ENCODE data around the gene DAO. TPM values are rescaled to one million over a fixed set of nuclear protein-coding genes. Genes with fewer than 3 reads are reported as not detected.
A peak's percentile ranks its signal among the peaks of the same experiment; 100 is the strongest.

The DAO gene
- total RNA-seq, 1 experiment from 2014 or later, result not detected

DNA sequence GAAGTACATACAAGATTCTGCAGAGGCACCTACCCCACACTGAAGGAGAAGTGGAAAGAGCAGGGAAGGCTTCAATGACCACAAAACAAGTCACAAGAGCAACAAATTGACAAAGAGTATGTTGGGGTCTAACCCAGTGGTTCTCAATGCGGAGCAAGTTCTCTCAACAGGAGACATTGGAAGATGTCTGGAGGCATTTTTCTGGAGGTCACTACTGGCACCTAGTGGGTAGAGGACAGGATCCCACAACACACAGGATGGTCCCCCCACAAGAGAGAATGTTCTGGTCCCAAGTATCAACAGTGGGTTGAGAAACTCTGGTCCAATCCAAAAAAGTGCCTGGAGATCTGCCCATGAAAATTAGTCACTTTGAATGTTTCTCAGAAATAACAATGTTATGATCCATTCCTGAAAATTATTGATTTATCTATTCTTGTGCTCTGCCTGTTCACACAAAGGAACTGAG lies 25.9 kb upstream of the DAO start:
- intact Hi-C loops (cut with micrococcal nuclease; ENCODE audit: unreplicated experiment), result loop anchor here (1.0 kb wide), 4 partner anchors 16 to 163 kb away; no protein-coding TSS in a partner anchor
- no TSS peak for BruUV-seq (replicated peaks)
- CTCF ChIA-PET, result interaction anchor here (0.6 to 0.7 kb wide), 2 partner anchors 187 to 192 kb away, joined by 3 to 6 read pairs; no protein-coding TSS in a partner anchor

DNA sequence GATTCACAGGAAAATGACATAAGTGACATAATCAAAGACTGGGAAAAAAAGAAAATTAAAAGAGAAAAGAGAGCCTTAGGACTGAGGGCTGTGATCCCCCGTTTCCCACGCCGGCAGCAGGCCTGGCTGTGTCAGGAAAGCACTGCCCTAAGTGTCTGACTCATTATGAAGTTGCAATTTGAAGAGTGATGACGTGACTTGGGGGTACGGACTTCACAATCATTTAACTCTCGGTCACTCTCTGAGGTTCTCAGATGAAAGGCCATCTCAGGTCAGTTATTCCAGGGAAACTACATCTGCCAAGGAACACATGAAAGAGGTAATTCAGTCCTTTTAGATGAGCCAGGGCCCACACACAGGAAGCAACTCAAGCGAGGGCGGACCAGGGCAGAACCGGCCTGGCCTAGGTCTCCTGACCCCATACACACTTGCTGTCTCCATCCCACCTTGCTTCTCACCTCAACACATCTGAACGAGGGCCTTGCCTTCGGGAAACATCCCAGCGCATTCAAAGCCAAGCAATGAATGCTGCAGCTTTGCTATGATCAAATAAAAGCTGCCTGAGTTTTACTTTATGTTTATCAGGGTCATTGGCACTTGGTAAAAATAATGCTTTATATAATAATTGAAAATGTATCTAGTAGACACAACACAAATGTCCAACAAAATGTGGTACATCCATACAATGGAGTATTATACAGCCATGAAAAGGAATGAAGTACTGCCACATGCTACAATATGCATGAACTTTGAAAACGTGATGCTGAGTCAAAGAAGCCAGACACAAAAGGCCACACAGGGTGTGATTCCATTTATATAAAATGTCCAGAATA lies 25.2 kb upstream of the DAO start:
- Histone ChIP-seq H4K20me1 (ENCODE audit: insufficient read depth) (no peaks in the 10 kb centered on the region), H2AFZ (no peak overlapping the region), H3K79me2 (ENCODE audit: low read depth) (peaks cover 51% of the 10 kb centered on the region), H3K4me1 (replicated peaks; ENCODE audit: insufficient read depth) (peaks cover 41% of the 10 kb centered on the region), H3K4me3 (peak overlapping the region; percentile 37; the same call in 1 of the 2 replicates), H3K36me3 (ENCODE audit: low read depth) (no peaks in the 10 kb centered on the region), H3F3A (ENCODE audit: insufficient read depth, low read depth) (peaks cover 50% of the 10 kb centered on the region), H3K9me2 (ENCODE audit: insufficient read depth) (no peaks in the 10 kb centered on the region), H3K4me2 (peak overlapping the region; percentile 94), H3K9me3 (ENCODE audit: insufficient read depth, low read depth) (no peaks in the 10 kb centered on the region), H3K27ac (peak overlapping the region; percentile 92), H3K27me3 (ENCODE audit: insufficient read depth, low read depth) (no peaks in the 10 kb centered on the region)
- ChIA-PET CTCF (no interaction called here), POLR2A (ENCODE audit: unreplicated experiment) (no interaction called here)
- intact Hi-C loops (cut with micrococcal nuclease; ENCODE audit: unreplicated experiment), result loop anchor here (1.0 to 5.0 kb wide), 6 partner anchors 16 to 198 kb away; partner anchors contain the start of genes CORO1C and USP30
- no peak for TF ChIP-seq EZH2 (IDR thresholded peaks at IDR 0.05; ENCODE audit: low read depth)
- TF ChIP-seq, protein P1, sequence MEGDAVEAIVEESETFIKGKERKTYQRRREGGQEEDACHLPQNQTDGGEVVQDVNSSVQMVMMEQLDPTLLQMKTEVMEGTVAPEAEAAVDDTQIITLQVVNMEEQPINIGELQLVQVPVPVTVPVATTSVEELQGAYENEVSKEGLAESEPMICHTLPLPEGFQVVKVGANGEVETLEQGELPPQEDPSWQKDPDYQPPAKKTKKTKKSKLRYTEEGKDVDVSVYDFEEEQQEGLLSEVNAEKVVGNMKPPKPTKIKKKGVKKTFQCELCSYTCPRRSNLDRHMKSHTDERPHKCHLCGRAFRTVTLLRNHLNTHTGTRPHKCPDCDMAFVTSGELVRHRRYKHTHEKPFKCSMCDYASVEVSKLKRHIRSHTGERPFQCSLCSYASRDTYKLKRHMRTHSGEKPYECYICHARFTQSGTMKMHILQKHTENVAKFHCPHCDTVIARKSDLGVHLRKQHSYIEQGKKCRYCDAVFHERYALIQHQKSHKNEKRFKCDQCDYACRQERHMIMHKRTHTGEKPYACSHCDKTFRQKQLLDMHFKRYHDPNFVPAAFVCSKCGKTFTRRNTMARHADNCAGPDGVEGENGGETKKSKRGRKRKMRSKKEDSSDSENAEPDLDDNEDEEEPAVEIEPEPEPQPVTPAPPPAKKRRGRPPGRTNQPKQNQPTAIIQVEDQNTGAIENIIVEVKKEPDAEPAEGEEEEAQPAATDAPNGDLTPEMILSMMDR (conservative IDR thresholded peaks at IDR 0.05), result no peak
- TSS peak; percentile 55 for BruUV-seq (replicated peaks)
- DNase-seq, result peak; percentile 53 to 88

More for the DNA sequence above, 25.9 kb upstream of the DAO start:
- H3F3A ChIP-seq (ENCODE audit: insufficient read depth, low read depth), result peaks cover 50% of the 10 kb centered on the region
- H3K9me3 ChIP-seq (ENCODE audit: insufficient read depth, low read depth), result no peaks in the 10 kb centered on the region
- no peaks in the 10 kb centered on the region for H3K27me3 ChIP-seq (ENCODE audit: insufficient read depth, low read depth)
- POLR2A ChIA-PET (ENCODE audit: unreplicated experiment), result no interaction called here
- peaks cover 51% of the 10 kb centered on the region for H3K79me2 ChIP-seq (ENCODE audit: low read depth)
- no peak overlapping the region for H2AFZ ChIP-seq
- peaks cover 37% of the 10 kb centered on the region for H3K4me1 ChIP-seq (replicated peaks; ENCODE audit: insufficient read depth)
- peak overlapping the region; percentile 94 for H3K4me2 ChIP-seq
- peak overlapping the region; percentile 92 for H3K27ac ChIP-seq
- no peaks in the 10 kb centered on the region for H4K20me1 ChIP-seq (ENCODE audit: insufficient read depth)
- DNase-seq, result peak in 1 of 2 experiments; percentile 24
- TF ChIP-seq, protein P1 (conservative IDR thresholded peaks at IDR 0.05), result 0 out of 2 replicates have a peak, but pooled peaks have one; percentile 44
- TF ChIP-seq EZH2 (IDR thresholded peaks at IDR 0.05; ENCODE audit: low read depth), result no peak
- peaks cover 2% of the 10 kb centered on the region; the same call in 1 of the 2 replicates for H3K36me3 ChIP-seq (ENCODE audit: low read depth)
- H3K4me3 ChIP-seq, result peak overlapping the region; percentile 37; the same call in 1 of the 2 replicates
- no peaks in the 10 kb centered on the region for H3K9me2 ChIP-seq (ENCODE audit: insufficient read depth)

DNA sequence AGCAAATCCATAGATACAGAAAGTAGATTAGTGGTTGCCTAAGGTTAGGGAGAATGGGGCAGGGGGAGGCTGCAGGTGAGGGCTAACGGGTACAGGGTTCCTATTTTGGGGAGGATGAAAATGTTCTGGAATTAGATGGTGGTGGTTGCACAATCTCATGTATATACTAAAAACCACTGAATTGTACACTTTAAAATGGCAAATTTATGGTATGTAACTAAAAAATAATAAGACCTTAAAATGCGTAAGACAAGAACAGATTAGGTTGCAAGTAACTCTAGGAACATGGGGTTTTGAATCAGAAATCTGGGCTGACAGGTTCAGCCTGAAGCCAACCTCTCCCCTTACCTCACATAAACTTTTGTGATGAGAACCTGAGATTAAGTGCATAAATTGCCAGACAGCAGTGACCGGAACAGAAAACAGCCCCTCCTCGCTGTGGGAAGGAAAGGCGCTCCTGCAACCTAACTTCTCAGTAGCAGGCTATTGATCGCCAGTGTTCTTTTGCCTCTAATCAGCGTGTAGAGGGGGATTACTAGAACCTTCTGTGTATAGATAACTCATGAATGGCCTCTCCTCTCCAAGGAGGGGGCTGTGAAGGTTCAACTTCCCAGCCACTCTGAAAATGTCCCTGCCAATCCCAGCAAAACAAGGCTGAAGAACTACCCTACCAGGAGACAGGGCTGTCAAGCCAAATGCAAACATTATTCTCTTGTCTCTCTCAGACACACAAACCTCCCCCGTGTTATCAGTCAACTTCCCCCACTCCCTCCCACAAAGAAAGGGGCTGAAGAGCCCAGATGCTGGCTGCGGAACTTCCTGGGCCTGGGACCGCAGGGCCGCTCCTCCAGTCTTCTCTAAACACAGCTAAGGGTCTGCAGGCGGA lies 24.4 kb upstream of the DAO start:
- H3K27me3 ChIP-seq (ENCODE audit: insufficient read depth, low read depth), result no peaks in the 10 kb centered on the region
- H3K9me3 ChIP-seq (ENCODE audit: insufficient read depth, low read depth), result no peaks in the 10 kb centered on the region
- H3K4me3 ChIP-seq, result peak overlapping the region; percentile 98
- ChIA-PET POLR2A (ENCODE audit: unreplicated experiment) (interaction anchor here (0.7 kb wide), 1 partner anchor 1482 kb away, joined by 6 read pairs; no protein-coding TSS in a partner anchor), CTCF (interaction anchor here (0.6 kb wide), 1 partner anchor 29 kb away, joined by 4 read pairs; no protein-coding TSS in a partner anchor)
- peaks cover 50% of the 10 kb centered on the region for H3F3A ChIP-seq (ENCODE audit: insufficient read depth, low read depth)
- no peaks in the 10 kb centered on the region for H4K20me1 ChIP-seq (ENCODE audit: insufficient read depth)
- H3K4me2 ChIP-seq, result peak overlapping the region; percentile 94
- no peaks in the 10 kb centered on the region for H3K9me2 ChIP-seq (ENCODE audit: insufficient read depth)
- no peaks in the 10 kb centered on the region for H3K36me3 ChIP-seq (ENCODE audit: low read depth)
- intact Hi-C loops (cut with micrococcal nuclease; ENCODE audit: unreplicated experiment), result loop anchor here (2.0 to 5.0 kb wide), 3 partner anchors 123 to 293 kb away; partner anchors contain the start of genes CORO1C, ISCU and USP30
- H2AFZ ChIP-seq, result no peak overlapping the region
- H3K4me1 ChIP-seq (replicated peaks; ENCODE audit: insufficient read depth), result peaks cover 41% of the 10 kb centered on the region
- peak overlapping the region; percentile 92 for H3K27ac ChIP-seq
- no peak for TF ChIP-seq EZH2 (IDR thresholded peaks at IDR 0.05; ENCODE audit: low read depth)
- TF ChIP-seq, protein P1 (conservative IDR thresholded peaks at IDR 0.05), result no peak
- no TSS peak for BruUV-seq (replicated peaks)
- H3K79me2 ChIP-seq (ENCODE audit: low read depth), result peaks cover 51% of the 10 kb centered on the region
- DNase-seq, result peak; percentile 57 to 61

Data from PC-9 (cell line).